PC-3 (cell line): ENCODE measurements around the gene MPC2. TPM values are rescaled to one million over a fixed set of nuclear protein-coding genes. Genes with fewer than 3 reads are reported as not detected.

Experiments
- ATAC-seq: fragments of 200-7000 bp; cut with Tn5 transposase; 2 replicates; pipeline ENCODE4 v1.9.1; 2020; ENCODE audit warnings: mild to moderate bottlenecking, moderate library complexity
- BruUV-seq: library from RNA; stranded (reverse); fragments of 400-500 nt; replicated peaks from 2 replicates; lab custom pipeline; 2021; lab: Mats Ljungman, UMichigan
- CTCF ChIA-PET: fragments of 300-600 bp; sonication (Branson Sonifier 250); formaldehyde crosslinking; loops from one replicate; lab custom pipeline; 2022; ENCODE audit warnings: antibody characterized with exemption; lab: Charles Lee
- POLR2A ChIA-PET: fragments of 300-600 bp; sonication (Branson Sonifier 250); formaldehyde crosslinking; loops from one replicate; lab custom pipeline; 2022; ENCODE audit warnings: antibody characterized with exemption; ENCODE audit not compliant: unreplicated experiment; lab: Charles Lee
- DNase-seq: peaks from one replicate; pipeline ENCODE4 v3.0.0-alpha.2; 2015
- H2AFZ ChIP-seq: fragments of 300-600 bp; sonication (generic); 2 replicates; pipeline ENCODE4 v1.6.0; 2016; ENCODE audit warnings: antibody characterized with exemption, low read length
- H3F3A ChIP-seq: fragments of 300-600 bp; sonication (generic); one replicate; pipeline ENCODE4 v1.6.0; 2017; ENCODE audit warnings: antibody characterized with exemption, low read length, control low read depth, mild to moderate bottlenecking; ENCODE audit not compliant: unreplicated experiment
- H3K27ac ChIP-seq: fragments of 300-600 bp; sonication (generic); 2 replicates; pipeline ENCODE4 v1.5.1; 2016; ENCODE audit warnings: mild to moderate bottlenecking, low read length
- H3K27me3 ChIP-seq: fragments of 300-600 bp; sonication (generic); 2 replicates; pipeline ENCODE4 v1.6.1; 2016; ENCODE audit warnings: low read length, mixed read lengths
- H3K36me3 ChIP-seq: fragments of 300-600 bp; sonication (generic); 2 replicates; pipeline ENCODE4 v1.6.1; 2016; ENCODE audit warnings: low read depth, mixed run types, low read length, mixed read lengths
- H3K4me1 ChIP-seq: fragments of 300-600 bp; sonication (generic); 2 replicates; pipeline ENCODE4 v1.5.1; 2016; ENCODE audit warnings: low read length; ENCODE audit not compliant: insufficient read depth
- H3K4me2 ChIP-seq: fragments of 300-600 bp; sonication (generic); 2 replicates; pipeline ENCODE4 v1.6.0; 2016; ENCODE audit warnings: low read length
- H3K4me3 ChIP-seq: fragments of 300-600 bp; sonication (generic); 2 replicates; pipeline ENCODE4 v1.5.1; 2016; ENCODE audit warnings: mild to moderate bottlenecking, low read length, mixed read lengths
- H3K79me2 ChIP-seq: fragments of 300-600 bp; sonication (generic); 2 replicates; pipeline ENCODE4 v1.6.1; 2017; ENCODE audit warnings: low read length, mixed read lengths
- H3K9ac ChIP-seq: fragments of 300-600 bp; sonication (generic); 2 replicates; pipeline ENCODE4 v1.6.0; 2016; ENCODE audit warnings: mild to moderate bottlenecking, low read length
- H3K9me2 ChIP-seq: fragments of 300-600 bp; sonication (generic); replicated peaks from 2 replicates; pipeline ENCODE4 v1.6.1; 2016; ENCODE audit warnings: mixed run types, low read length, mixed read lengths
- H3K9me3 ChIP-seq: fragments of 300-600 bp; sonication (generic); 2 replicates; pipeline ENCODE4 v1.6.1; 2016; ENCODE audit warnings: low read length, mixed read lengths
- H4K20me1 ChIP-seq: fragments of 300-600 bp; sonication (generic); 2 replicates; pipeline ENCODE4 v1.6.1; 2016; ENCODE audit warnings: low read length, mixed read lengths
- CTCF ChIP-seq: fragments of 300-600 bp; sonication (generic); conservative IDR thresholded peaks from 2 replicates; pipeline ENCODE4 v1.5.1; 2017; ENCODE audit warnings: antibody characterized with exemption, low read depth, mild to moderate bottlenecking, low read length
- EZH2 ChIP-seq: fragments of 300-600 bp; sonication (generic); IDR thresholded peaks from one replicate; pipeline ENCODE4 v1.6.1; 2017; ENCODE audit warnings: antibody characterized with exemption, mild to moderate bottlenecking, low read length; ENCODE audit not compliant: unreplicated experiment
- EZH2phosphoT487 ChIP-seq: fragments of 300-600 bp; sonication (generic); IDR thresholded peaks from 2 replicates; pipeline ENCODE4 v1.6.1; 2018; ENCODE audit warnings: mild to moderate bottlenecking, antibody characterized with exemption, low read length, borderline replicate concordance
- intact Hi-C: fragments of 100-400 bp; cut with micrococcal nuclease; formaldehyde crosslinking; loops from 2 replicates; pipeline ENCODE4 v1.9.0; 2023
- total RNA-seq: library from RNA; depleted of rRNA; stranded (reverse); fragments of >200 nt; gene quantifications from 2 replicates; pipeline ENCODE4 v1.2.3, GENCODE V29; 2014

The MPC2 gene
- total RNA-seq, 1 experiment from 2014 or later: 60.8 TPM

GRCh38 chr1:167916766-167917511 is 19.9 kb downstream of the MPC2 start:
- BruUV-seq: no TSS peak
- Histone ChIP-seq H3F3A (no peaks in the 10 kb centered on the region), H3K27me3 (no peaks in the 10 kb centered on the region), H4K20me1 (no peaks in the 10 kb centered on the region), H3K9me2 (no peaks in the 10 kb centered on the region), H3K9me3 (no peaks in the 10 kb centered on the region), H3K9ac (no peak overlapping the region), H3K4me3 (no peak overlapping the region), H3K4me1 (peaks cover 2% of the 10 kb centered on the region), H3K36me3 (0 out of 2 replicates have a peak, but pooled peaks cover 3% of the 10 kb centered on the region), H2AFZ (no peak overlapping the region), H3K27ac (no peak overlapping the region), H3K4me2 (no peak overlapping the region), H3K79me2 (no peaks in the 10 kb centered on the region)
- POLR2A ChIA-PET: no interaction called here
- TF ChIP-seq EZH2 (no peak), EZH2phosphoT487 (no peak), CTCF (no peak)
- DNase-seq (no peak), ATAC-seq (no peak)
- CTCF ChIA-PET: no interaction called here
- intact Hi-C loops: no loop called here

- intact Hi-C loops: no loop called here
- no peaks in the 10 kb centered on the region for H3F3A ChIP-seq
- no peaks in the 10 kb centered on the region for H3K9me3 ChIP-seq
- ATAC-seq (no peak), DNase-seq (no peak)
- no peak overlapping the region for H3K4me2 ChIP-seq
- BruUV-seq: no TSS peak
- ChIA-PET POLR2A (no interaction called here), CTCF (no interaction called here)
- H3K36me3 ChIP-seq: 0 out of 2 replicates have a peak, but pooled peaks cover 3% of the 10 kb centered on the region
- H2AFZ ChIP-seq: no peak overlapping the region
- no peak overlapping the region for H3K27ac ChIP-seq
- TF ChIP-seq CTCF (no peak), EZH2phosphoT487 (no peak), EZH2 (no peak)
- no peak overlapping the region for H3K9ac ChIP-seq
- H3K4me1 ChIP-seq: no peaks in the 10 kb centered on the region
- no peaks in the 10 kb centered on the region for H4K20me1 ChIP-seq
- H3K27me3 ChIP-seq: no peaks in the 10 kb centered on the region
- no peaks in the 10 kb centered on the region for H3K9me2 ChIP-seq
- H3K4me3 ChIP-seq: no peak overlapping the region
- no peaks in the 10 kb centered on the region for H3K79me2 ChIP-seq
Observed at GRCh38 chr1:167915569-167915968, 21.3 kb downstream of the MPC2 start.

- H3K4me1 ChIP-seq: no peaks in the 10 kb centered on the region
- DNase-seq: no peak
- intact Hi-C loops: no loop called here
- no peaks in the 10 kb centered on the region for H3K79me2 ChIP-seq
- no peak for ATAC-seq
- POLR2A ChIA-PET: no interaction called here
- no peaks in the 10 kb centered on the region for H3K27me3 ChIP-seq
- no peaks in the 10 kb centered on the region for H3K9me2 ChIP-seq
- H4K20me1 ChIP-seq: no peaks in the 10 kb centered on the region
- peaks cover 7% of the 10 kb centered on the region; the same call in 1 of the 2 replicates for H3K9me3 ChIP-seq
- H3K27ac ChIP-seq: no peak within 1 kb of the TSS
- no peak within 1 kb of the TSS for H3K4me3 ChIP-seq
- no peak within 1 kb of the TSS for H3K4me2 ChIP-seq
- no peak for TF ChIP-seq CTCF
- no peak for TF ChIP-seq EZH2
- no peak for TF ChIP-seq EZH2phosphoT487
- BruUV-seq: no TSS peak
- H3K36me3 ChIP-seq: 0 out of 2 replicates have a peak, but pooled peaks cover 3% of the 10 kb centered on the region
- no peaks in the 10 kb centered on the region for H3F3A ChIP-seq
- H2AFZ ChIP-seq: no peak within 1 kb of the TSS
- CTCF ChIA-PET: no interaction called here
- no peak within 1 kb of the TSS for H3K9ac ChIP-seq
Observed at GRCh38 chr1:167913895-167914496, 22.9 kb downstream of the MPC2 start, which contains the start of gene ADCY10. TSS of gene ADCY10 (minus strand) at chr1:167914134. CDS start at chr1:167905140, 8,994 bp downstream.
